Activated CD4-positive, CD25-positive, alpha-beta regulatory T cell treated with anti-CD3 and anti-CD28 coated beads, Interleukin-2, amount 50 U/mL, for 72 hours (primary cell): ENCODE data around the gene ABI3.

Experiments used
- DNase-seq: peaks from one replicate; pipeline ENCODE4 v3.0.0; 2021

The ABI3 gene

GRCh38 chr17:49227436-49228261 lies 17.1 kb downstream of the ABI3 start:
- peak; percentile 74 for DNase-seq

GRCh38 chr17:49229076-49229804 lies 18.7 kb downstream of the ABI3 start:
- DNase-seq, result no peak

GRCh38 chr17:49229805-49230600 lies 19.5 kb downstream of the ABI3 start:
- DNase-seq, result no peak

- DNase-seq, result peak; percentile 85
These were observed 20.4 kb downstream of the ABI3 start, which contains the start of gene PHOSPHO1 for GRCh38 chr17:49230636-49231562. Gene PHOSPHO1, minus strand, starts transcription at chr17:49230787. Its CDS starts 4,096 bp downstream, at chr17:49226691.

- DNase-seq, result no peak
These were observed 21.0 kb downstream of the ABI3 start for GRCh38 chr17:49231563-49231894.

- no peak for DNase-seq
These were observed 24.1 kb downstream of the ABI3 start for GRCh38 chr17:49234509-49235080.

- no peak for DNase-seq
These were observed 25.4 kb downstream of the ABI3 start for GRCh38 chr17:49235896-49236295.

- DNase-seq, result no peak
These were observed 29.5 kb downstream of the ABI3 start for GRCh38 chr17:49239963-49240362.

- no peak for DNase-seq
These were observed 30.1 kb downstream of the ABI3 start for GRCh38 chr17:49240619-49241018.

- DNase-seq, result no peak
These were observed 30.5 kb downstream of the ABI3 start for GRCh38 chr17:49241040-49241439.

GRCh38 chr17:49241692-49242397 lies 31.3 kb downstream of the ABI3 start:
- DNase-seq, result no peak

- DNase-seq, result no peak
These were observed 32.3 kb downstream of the ABI3 start for GRCh38 chr17:49242813-49243212.

GRCh38 chr17:49244839-49245238 lies 34.3 kb downstream of the ABI3 start:
- DNase-seq, result no peak

GRCh38 chr17:49247944-49248343 lies 37.4 kb downstream of the ABI3 start:
- DNase-seq, result no peak

GRCh38 chr17:49249292-49249794 lies 38.8 kb downstream of the ABI3 start:
- DNase-seq, result no peak

- DNase-seq, result no peak
These were observed 39.5 kb downstream of the ABI3 start for GRCh38 chr17:49249890-49250522.

- DNase-seq, result no peak
These were observed 41.7 kb downstream of the ABI3 start for GRCh38 chr17:49252148-49252695.

- DNase-seq, result no peak
These were observed 43.6 kb downstream of the ABI3 start for GRCh38 chr17:49254066-49254465.

GRCh38 chr17:49255125-49255524 lies 44.6 kb downstream of the ABI3 start:
- no peak for DNase-seq

- DNase-seq, result no peak
These were observed 47.9 kb downstream of the ABI3 start for GRCh38 chr17:49258394-49258793.
